ENCODE measurements around the gene C9orf50. TPM values are rescaled to one million over a fixed set of nuclear protein-coding genes. Genes with fewer than 3 reads are reported as not detected.

The C9orf50 gene
- total and polyA plus RNA-seq, 7 donors = not detected

- no peak overlapping the region for H3K27ac ChIP-seq
- H3K4me1 ChIP-seq = peaks cover 8% of the 10 kb centered on the region
- ATAC-seq = no peak
These were observed 8.8 kb downstream of the C9orf50 start for GRCh38 chr9:129612123-129612522.

DNA sequence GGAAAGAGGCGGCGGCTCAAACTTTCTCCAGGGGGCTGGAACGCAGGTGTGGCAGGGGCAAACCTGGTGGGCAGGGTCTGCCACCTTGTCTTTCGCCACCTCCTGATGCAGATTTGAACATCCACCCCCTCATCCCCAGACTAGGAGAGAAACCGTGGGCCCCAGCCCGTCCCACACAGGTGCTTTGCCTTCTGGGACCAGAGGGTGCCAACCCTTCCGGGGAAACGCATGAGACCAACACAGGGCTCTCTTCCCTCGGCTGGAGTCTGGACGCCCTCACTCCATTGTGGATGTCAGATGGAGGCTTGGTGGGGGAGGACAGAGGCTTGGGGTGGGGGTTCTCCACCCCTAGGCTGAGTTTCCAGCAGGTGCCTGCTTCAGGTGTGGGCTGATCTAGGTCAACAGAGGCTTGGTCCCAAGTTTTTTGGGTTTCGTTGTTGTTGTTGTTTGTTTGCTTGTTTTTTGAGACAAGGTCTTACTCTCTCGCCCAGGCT lies 9.5 kb downstream of the C9orf50 start:
- no peaks in the 10 kb centered on the region for H3K36me3 ChIP-seq (ENCODE audit: insufficient read depth in 1 of 2, low read depth in 1 of 2)
- TF ChIP-seq CTCF (IDR thresholded peaks at IDR 0.05) = no peak
- H3K4me1 ChIP-seq = peaks cover 13% of the 10 kb centered on the region
- no peak for DNase-seq
- no peak overlapping the region for H3K27ac ChIP-seq
- no peaks in the 10 kb centered on the region for H3K27me3 ChIP-seq (ENCODE audit: insufficient read depth in 3 of 3, low read length in 2 of 3)
- peak overlapping the region; percentile 73 for H3K4me3 ChIP-seq
- H3K9me3 ChIP-seq = no peaks in the 10 kb centered on the region
- WGBS, 3 donors = 25 to 29% (median 28%) methylated on average over 12 of the region's 12 CpGs
- no peak for ATAC-seq
- intact Hi-C loops (cut with DNase I) = loop anchor here (2.0 to 5.0 kb wide), 2 partner anchors 439 to 473 kb away; no protein-coding TSS in a partner anchor

More at GRCh38 chr9:129612123-129612522, 8.8 kb downstream of the C9orf50 start:
- no peak for TF ChIP-seq CTCF (IDR thresholded peaks at IDR 0.05)
- WGBS, 3 donors = 65 to 70% (median 69%) methylated on average over 7 of the region's 7 CpGs
- H3K27me3 ChIP-seq (ENCODE audit: insufficient read depth in 3 of 3, low read length in 2 of 3) = no peaks in the 10 kb centered on the region
- no peak for DNase-seq
- no peaks in the 10 kb centered on the region for H3K36me3 ChIP-seq (ENCODE audit: insufficient read depth in 1 of 2, low read depth in 1 of 2)
- H3K9me3 ChIP-seq = no peaks in the 10 kb centered on the region
- intact Hi-C loops (cut with DNase I) = loop anchor here in 1 of 2 donors (5.0 kb wide), 1 partner anchor 440 kb away; no protein-coding TSS in a partner anchor
- no peak overlapping the region for H3K4me3 ChIP-seq

GRCh38 chr9:129610473-129611306 lies 10.2 kb downstream of the C9orf50 start:
- Histone ChIP-seq H3K4me3 (peak overlapping the region; percentile 73), H3K27ac (peak overlapping the region; percentile 74), H3K36me3 (ENCODE audit: insufficient read depth in 1 of 2, low read depth in 1 of 2) (no peaks in the 10 kb centered on the region), H3K27me3 (ENCODE audit: insufficient read depth in 3 of 3, low read length in 2 of 3) (no peaks in the 10 kb centered on the region), H3K9me3 (no peaks in the 10 kb centered on the region), H3K4me1 (peaks cover 18% of the 10 kb centered on the region)
- intact Hi-C loops (cut with DNase I) = loop anchor here (2.0 to 5.0 kb wide), 2 partner anchors 438 to 472 kb away; no protein-coding TSS in a partner anchor
- DNase-seq (peak; percentile 78 to 87), ATAC-seq (peak; percentile 71 to 86 (median 81))
- WGBS, 3 donors = 0 to 1% (median 0%) methylated on average over 51 to 66 of the region's 66 CpGs
- peak; percentile 96 for TF ChIP-seq CTCF (IDR thresholded peaks at IDR 0.05)

GRCh38 chr9:129610213-129610472 lies 10.8 kb downstream of the C9orf50 start:
- intact Hi-C loops (cut with DNase I) = loop anchor here (2.0 to 5.0 kb wide), 2 partner anchors 438 to 471 kb away; no protein-coding TSS in a partner anchor
- no peak for DNase-seq
- ATAC-seq = peak in 2 of 4 donors; percentile 1

More at GRCh38 chr9:129610213-129610472, 10.8 kb downstream of the C9orf50 start:
- Histone ChIP-seq H3K27me3 (ENCODE audit: insufficient read depth in 3 of 3, low read length in 2 of 3) (no peaks in the 10 kb centered on the region), H3K4me3 (peak overlapping the region; percentile 73), H3K4me1 (peaks cover 18% of the 10 kb centered on the region), H3K36me3 (ENCODE audit: insufficient read depth in 1 of 2, low read depth in 1 of 2) (no peaks in the 10 kb centered on the region), H3K27ac (peak overlapping the region; percentile 74), H3K9me3 (no peaks in the 10 kb centered on the region)
- WGBS, 3 donors = 0 to 2% (median 1%) methylated on average over 17 to 24 of the region's 24 CpGs
- no peak for TF ChIP-seq CTCF (IDR thresholded peaks at IDR 0.05)
